Parathyroid adenoma (tissue), 2 donors: ENCODE measurements around the gene CCDC89.

Experiments used
- H2AFZ ChIP-seq: fragments of 300-600 bp; sonication (generic); one replicate; pipeline ENCODE4 v1.7.0; 2017; ENCODE audit warnings: antibody characterized with exemption, mild to moderate bottlenecking
- H3K27ac ChIP-seq: fragments of 300-600 bp; sonication (generic); one replicate; pipeline ENCODE4 v1.7.0; 2017
- H3K27me3 ChIP-seq: fragments of 300-600 bp; sonication (generic); one replicate; pipeline ENCODE4 v1.7.0; 2017; ENCODE audit warnings: low read length; ENCODE audit not compliant: control insufficient read depth, insufficient read depth
- H3K36me3 ChIP-seq: fragments of 300-600 bp; sonication (generic); one replicate; pipeline ENCODE4 v1.7.0; 2017; ENCODE audit warnings: low read length; ENCODE audit not compliant: control insufficient read depth, insufficient read depth
- H3K4me1 ChIP-seq: fragments of 300-600 bp; sonication (generic); one replicate; pipeline ENCODE4 v1.7.0; 2017; ENCODE audit warnings: control low read depth
- H3K4me2 ChIP-seq: fragments of 300-600 bp; sonication (generic); one replicate; pipeline ENCODE4 v1.7.0; 2017; ENCODE audit warnings: low read length
- H3K4me3 ChIP-seq: fragments of 300-600 bp; sonication (generic); one replicate; pipeline ENCODE4 v1.7.0; 2017; ENCODE audit warnings: low read depth, low read length
- H3K79me2 ChIP-seq: fragments of 300-600 bp; sonication (generic); one replicate; pipeline ENCODE4 v1.7.0; 2017; ENCODE audit warnings: control low read depth
- H3K9ac ChIP-seq: fragments of 300-600 bp; sonication (generic); one replicate; pipeline ENCODE4 v1.7.0; 2017; ENCODE audit warnings: mild to moderate bottlenecking
- H3K9me3 ChIP-seq: fragments of 300-600 bp; sonication (generic); one replicate; pipeline ENCODE4 v1.7.0; 2017; ENCODE audit warnings: low read length; ENCODE audit not compliant: control insufficient read depth
- TF ChIP-seq, protein P1 (sequence below): fragments of 300-600 bp; sonication (generic); IDR thresholded peaks from one replicate; pipeline ENCODE4 v1.7.0; 2017; ENCODE audit warnings: antibody characterized with exemption, mild to moderate bottlenecking
- donor health status: primary hyperparathyroidism.

CCDC89 gene

GRCh38 chr11:85647604-85648299 is 38.2 kb downstream of the CCDC89 start, which contains the start of gene TMEM126A:
TMEM126A (plus strand) TSS chr11:85647967; CDS start chr11:85650256, 2,289 bp downstream.
- H3K36me3 ChIP-seq, result no peaks in the 10 kb centered on the region
- peak within 1 kb of the TSS; percentile 89 for H2AFZ ChIP-seq
- no peaks in the 10 kb centered on the region for H3K9me3 ChIP-seq
- no peaks in the 10 kb centered on the region for H3K4me1 ChIP-seq
- H3K79me2 ChIP-seq, result no peaks in the 10 kb centered on the region
- no peaks in the 10 kb centered on the region for H3K27me3 ChIP-seq
- H3K4me3 ChIP-seq, result peak within 1 kb of the TSS; percentile 78
- peak within 1 kb of the TSS; percentile 86 for H3K4me2 ChIP-seq
- no peak within 1 kb of the TSS for H3K9ac ChIP-seq
- TF ChIP-seq, protein P1, sequence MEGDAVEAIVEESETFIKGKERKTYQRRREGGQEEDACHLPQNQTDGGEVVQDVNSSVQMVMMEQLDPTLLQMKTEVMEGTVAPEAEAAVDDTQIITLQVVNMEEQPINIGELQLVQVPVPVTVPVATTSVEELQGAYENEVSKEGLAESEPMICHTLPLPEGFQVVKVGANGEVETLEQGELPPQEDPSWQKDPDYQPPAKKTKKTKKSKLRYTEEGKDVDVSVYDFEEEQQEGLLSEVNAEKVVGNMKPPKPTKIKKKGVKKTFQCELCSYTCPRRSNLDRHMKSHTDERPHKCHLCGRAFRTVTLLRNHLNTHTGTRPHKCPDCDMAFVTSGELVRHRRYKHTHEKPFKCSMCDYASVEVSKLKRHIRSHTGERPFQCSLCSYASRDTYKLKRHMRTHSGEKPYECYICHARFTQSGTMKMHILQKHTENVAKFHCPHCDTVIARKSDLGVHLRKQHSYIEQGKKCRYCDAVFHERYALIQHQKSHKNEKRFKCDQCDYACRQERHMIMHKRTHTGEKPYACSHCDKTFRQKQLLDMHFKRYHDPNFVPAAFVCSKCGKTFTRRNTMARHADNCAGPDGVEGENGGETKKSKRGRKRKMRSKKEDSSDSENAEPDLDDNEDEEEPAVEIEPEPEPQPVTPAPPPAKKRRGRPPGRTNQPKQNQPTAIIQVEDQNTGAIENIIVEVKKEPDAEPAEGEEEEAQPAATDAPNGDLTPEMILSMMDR, result no peak
- peak within 1 kb of the TSS; percentile 71 for H3K27ac ChIP-seq

DNA sequence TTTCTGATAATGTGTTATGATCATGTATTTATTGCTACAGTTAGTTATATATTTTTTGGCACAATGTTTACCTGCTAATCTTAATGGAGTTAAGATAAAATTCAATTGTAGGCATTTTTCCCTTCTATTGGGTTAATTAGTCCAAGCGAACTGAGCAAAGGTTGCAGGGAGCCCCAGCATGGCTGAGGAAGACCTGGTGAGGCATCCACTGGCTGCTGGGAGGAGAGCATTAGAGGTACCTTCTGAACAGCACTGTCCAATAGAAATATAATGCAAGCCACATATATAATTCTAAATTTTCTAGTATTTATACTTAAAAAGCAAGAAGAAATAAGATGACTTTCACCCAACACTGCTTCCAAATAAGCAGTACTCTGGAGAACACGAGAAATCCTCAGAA is 38.9 kb downstream of the CCDC89 start:
- TF ChIP-seq, protein P1, result no peak
- Histone ChIP-seq H3K4me3 (peak overlapping the region; percentile 78), H3K27me3 (no peaks in the 10 kb centered on the region), H3K4me1 (no peaks in the 10 kb centered on the region), H3K4me2 (peak overlapping the region; percentile 86), H3K79me2 (no peaks in the 10 kb centered on the region), H3K9me3 (no peaks in the 10 kb centered on the region), H3K9ac (no peak overlapping the region), H3K27ac (peak overlapping the region; percentile 71), H3K36me3 (no peaks in the 10 kb centered on the region), H2AFZ (peak overlapping the region; percentile 89)

GRCh38 chr11:85643191-85643614 is 42.8 kb downstream of the CCDC89 start:
- no peak overlapping the region for H3K27ac ChIP-seq
- H3K4me3 ChIP-seq, result no peak overlapping the region

GRCh38 chr11:85634747-85635146 is 51.2 kb downstream of the CCDC89 start:
- Histone ChIP-seq H3K9ac (no peak overlapping the region), H3K9me3 (no peaks in the 10 kb centered on the region), H3K27ac (no peak overlapping the region), H3K4me3 (no peak overlapping the region), H2AFZ (no peak overlapping the region), H3K4me1 (no peaks in the 10 kb centered on the region), H3K79me2 (no peaks in the 10 kb centered on the region), H3K36me3 (no peaks in the 10 kb centered on the region), H3K27me3 (no peaks in the 10 kb centered on the region), H3K4me2 (no peak overlapping the region)
- TF ChIP-seq, protein P1, result no peak

More at GRCh38 chr11:85643191-85643614, 42.8 kb downstream of the CCDC89 start:
- Histone ChIP-seq H3K27me3 (no peaks in the 10 kb centered on the region), H2AFZ (no peak overlapping the region), H3K4me1 (no peaks in the 10 kb centered on the region), H3K9ac (no peak overlapping the region), H3K79me2 (no peaks in the 10 kb centered on the region), H3K4me2 (no peak overlapping the region), H3K9me3 (no peaks in the 10 kb centered on the region), H3K36me3 (no peaks in the 10 kb centered on the region)
- TF ChIP-seq, protein P1, result no peak
